Mesenteric fat pad (tissue), 1 donor: ENCODE data around the gene UGT1A6. TPM values are rescaled to one million over a fixed set of nuclear protein-coding genes. Genes with fewer than 3 reads are reported as not detected.
"Not testable (repeated sequence)": the region's sequence is repeated elsewhere in the genome, so short reads cannot be mapped to it uniquely, and the experiment has no call there.

Experiments
- DNase-seq: peaks from one replicate; pipeline ENCODE4 v3.0.0-alpha.2; 2020; ENCODE audit warnings: low spot score
- total RNA-seq: library from RNA; stranded (reverse); fragmentation: NEBNext Ultra II Directional; extraction: Animal tissue kit (Norgen Biotek cat#: 25700); gene quantifications from one replicate; pipeline ENCODE4 v1.2.1, GENCODE V29; 2021
- donor health status: DM: yes; HTN: yes; CAD: no.

The UGT1A6 gene
- total RNA-seq, 1 donor from 2014 or later, result not detected

GRCh38 chr2:233686928-233687327 lies 5.8 kb upstream of the UGT1A6 start:
- DNase-seq, result no peak

GRCh38 chr2:233688341-233688740 lies 4.3 kb upstream of the UGT1A6 start:
- DNase-seq, result no peak

GRCh38 chr2:233689031-233689430 lies 3.7 kb upstream of the UGT1A6 start:
- DNase-seq, result no peak

GRCh38 chr2:233689501-233689900 lies 3.2 kb upstream of the UGT1A6 start:
- DNase-seq, result no peak

- no peak for DNase-seq
These were observed 2.2 kb upstream of the UGT1A6 start for GRCh38 chr2:233690444-233690843.

GRCh38 chr2:233691443-233692433 lies 952 bp upstream of the UGT1A6 start:
- no peak for DNase-seq

GRCh38 chr2:233693963-233694362 lies 1.3 kb downstream of the UGT1A6 start:
- no peak for DNase-seq

- DNase-seq, result no peak
These were observed 6.0 kb downstream of the UGT1A6 start for GRCh38 chr2:233698740-233699139.

- DNase-seq, result no peak
These were observed 6.8 kb downstream of the UGT1A6 start for GRCh38 chr2:233699424-233700027.

- no peak for DNase-seq
These were observed 7.4 kb downstream of the UGT1A6 start for GRCh38 chr2:233700028-233700635.

GRCh38 chr2:233700842-233701241 lies 8.2 kb downstream of the UGT1A6 start:
- not testable (repeated sequence) for DNase-seq

GRCh38 chr2:233702238-233702637 lies 9.5 kb downstream of the UGT1A6 start:
- no peak for DNase-seq

- DNase-seq, result no peak
These were observed 13.3 kb downstream of the UGT1A6 start for GRCh38 chr2:233705911-233706506.

- no peak for DNase-seq
These were observed 14.0 kb downstream of the UGT1A6 start for GRCh38 chr2:233706720-233707119.

GRCh38 chr2:233707940-233708644 lies 15.4 kb downstream of the UGT1A6 start:
- DNase-seq, result no peak

- DNase-seq, result no peak
These were observed 16.3 kb downstream of the UGT1A6 start for GRCh38 chr2:233708942-233709341.

- DNase-seq, result no peak
These were observed 18.8 kb downstream of the UGT1A6 start for GRCh38 chr2:233711312-233712008.

GRCh38 chr2:233712611-233713261 lies 20.0 kb downstream of the UGT1A6 start, which contains the start of gene UGT1A5:
UGT1A5 (plus strand) TSS chr2:233712907; CDS start chr2:233712992, 85 bp downstream.
- DNase-seq, result no peak

- DNase-seq, result no peak
These were observed 20.5 kb downstream of the UGT1A6 start for GRCh38 chr2:233713262-233713615.

GRCh38 chr2:233714121-233714520 lies 21.4 kb downstream of the UGT1A6 start:
- no peak for DNase-seq
